MCF 10A (cell line): ENCODE measurements around the gene PTCD2. TPM values are rescaled to one million over a fixed set of nuclear protein-coding genes. Genes with fewer than 3 reads are reported as not detected.

Experiments used
- BruUV-seq: library from RNA; stranded (reverse); fragments of 400-500 nt; replicated peaks from 2 replicates; lab custom pipeline; 2021; lab: Mats Ljungman, UMichigan
- CTCF ChIA-PET: fragments of 300-600 bp; sonication (Branson Sonifier 250); formaldehyde crosslinking; extraction: SDS; loops from one replicate; lab custom pipeline; 2021; ENCODE audit warnings: antibody characterized with exemption, inconsistent platforms; lab: Yijun Ruan, JAX
- POLR2A ChIA-PET: fragments of 300-600, 350-650 bp; sonication (Branson Sonifier 250); formaldehyde crosslinking; extraction: SDS; loops from one replicate; lab custom pipeline; 2020; ENCODE audit warnings: antibody characterized with exemption, inconsistent platforms; lab: Yijun Ruan, JAX
- DNase-seq: peaks from one replicate; pipeline ENCODE4 v3.0.0-alpha.2; 2018; ENCODE audit not compliant: unreplicated experiment
- H3K27ac Mint-ChIP-seq: one replicate; pipeline ENCODE4 v1.8.0; 2022; ENCODE audit warnings: mild to moderate bottlenecking, low read depth, mixed read lengths; ENCODE audit not compliant: unreplicated experiment
- H3K27me3 Mint-ChIP-seq: one replicate; pipeline ENCODE4 v1.8.0; 2022; ENCODE audit warnings: mixed read lengths; ENCODE audit not compliant: insufficient read depth, unreplicated experiment
- H3K36me3 Mint-ChIP-seq: one replicate; pipeline ENCODE4 v1.8.0; 2022; ENCODE audit warnings: mild to moderate bottlenecking, moderate library complexity, mixed read lengths; ENCODE audit not compliant: insufficient read depth, unreplicated experiment
- H3K4me1 Mint-ChIP-seq: one replicate; pipeline ENCODE4 v1.8.0; 2022; ENCODE audit warnings: mixed read lengths; ENCODE audit not compliant: insufficient read depth, unreplicated experiment
- H3K4me3 Mint-ChIP-seq: one replicate; pipeline ENCODE4 v1.8.0; 2022; ENCODE audit warnings: mild to moderate bottlenecking, moderate library complexity, mixed read lengths; ENCODE audit not compliant: unreplicated experiment
- H3K9me3 Mint-ChIP-seq: one replicate; pipeline ENCODE4 v1.8.0; 2022; ENCODE audit warnings: mixed read lengths; ENCODE audit not compliant: unreplicated experiment
- CTCF ChIP-seq: fragments of 200-600 bp; IDR thresholded peaks from one replicate; pipeline ENCODE4 v1.8.0; 2022; ENCODE audit warnings: antibody characterized with exemption, mild to moderate bottlenecking; ENCODE audit not compliant: unreplicated experiment
- intact Hi-C: fragments of 100-400 bp; cut with micrococcal nuclease; formaldehyde crosslinking; loops from 2 replicates; pipeline ENCODE4 v1.14.1; 2022
- total RNA-seq: library from RNA; stranded (reverse); gene quantifications from 2 replicates; pipeline ENCODE4 v1.2.3, GENCODE V29; 2022

The PTCD2 gene
- total RNA-seq, 1 experiment from 2014 or later: 20.3 TPM

GRCh38 chr5:72273547-72273946 lies 46.6 kb upstream of the PTCD2 start:
- no peak for DNase-seq
- Mint-ChIP-seq H3K27me3 (no peaks in the 10 kb centered on the region), H3K27ac (no peak overlapping the region), H3K36me3 (peaks cover 32% of the 10 kb centered on the region), H3K4me3 (no peak overlapping the region), H3K9me3 (peaks cover 12% of the 10 kb centered on the region), H3K4me1 (peaks cover 20% of the 10 kb centered on the region)
- BruUV-seq: no TSS peak
- ChIA-PET CTCF (no interaction called here), POLR2A (interaction anchor here (0.6 to 1.5 kb wide), 2 partner anchors 39 to 55 kb away, joined by 3 read pairs; no protein-coding TSS in a partner anchor)
- intact Hi-C loops: no loop called here
- no peak for TF ChIP-seq CTCF

- peaks cover 39% of the 10 kb centered on the region for H3K36me3 Mint-ChIP-seq
- no peak for TF ChIP-seq CTCF
- BruUV-seq: no TSS peak
- intact Hi-C loops: no loop called here
- H3K9me3 Mint-ChIP-seq: peaks cover 12% of the 10 kb centered on the region
- H3K4me3 Mint-ChIP-seq: no peak overlapping the region
- H3K4me1 Mint-ChIP-seq: peaks cover 12% of the 10 kb centered on the region
- no peak for DNase-seq
- ChIA-PET POLR2A (interaction anchor here (1.4 kb wide), 1 partner anchor 44 kb away, joined by 5 read pairs; the partner anchor contains the start of genes MRPS27 and PTCD2), CTCF (interaction anchor here (0.6 kb wide), 1 partner anchor 302 kb away, joined by 4 read pairs; no protein-coding TSS in a partner anchor)
- peak overlapping the region; percentile 61 for H3K27ac Mint-ChIP-seq
- no peaks in the 10 kb centered on the region for H3K27me3 Mint-ChIP-seq
These were observed 43.9 kb upstream of the PTCD2 start for GRCh38 chr5:72276219-72276752.

GRCh38 chr5:72280581-72281069 lies 39.5 kb upstream of the PTCD2 start:
- CTCF ChIA-PET: interaction anchor here (0.6 to 1.5 kb wide), 8 partner anchors 12 to 496 kb away, joined by 3 to 7 read pairs (median 3); no protein-coding TSS in a partner anchor
- Mint-ChIP-seq H3K4me3 (no peak overlapping the region), H3K27ac (peak overlapping the region; percentile 91), H3K9me3 (peaks cover 10% of the 10 kb centered on the region), H3K27me3 (no peaks in the 10 kb centered on the region), H3K4me1 (peaks cover 43% of the 10 kb centered on the region), H3K36me3 (peaks cover 42% of the 10 kb centered on the region)
- TF ChIP-seq CTCF: peak; percentile 21
- POLR2A ChIA-PET: interaction anchor here (1.0 to 1.2 kb wide), 3 partner anchors 28 to 693 kb away, joined by 3 to 4 read pairs (median 3); partner anchors contain the start of gene MCCC2
- peak; percentile 47 for DNase-seq
- no TSS peak for BruUV-seq
- intact Hi-C loops: no loop called here

- Mint-ChIP-seq H3K4me1 (peaks cover 36% of the 10 kb centered on the region), H3K27me3 (no peaks in the 10 kb centered on the region), H3K36me3 (peaks cover 35% of the 10 kb centered on the region), H3K4me3 (no peak overlapping the region), H3K27ac (peak overlapping the region; percentile 91), H3K9me3 (peaks cover 2% of the 10 kb centered on the region)
- ChIA-PET CTCF (interaction anchor here (1.0 to 1.9 kb wide), 3 partner anchors 26 to 108 kb away, joined by 3 to 6 read pairs (median 5); no protein-coding TSS in a partner anchor), POLR2A (interaction anchor here (1.2 to 2.4 kb wide), 2 partner anchors 27 to 694 kb away, joined by 3 to 9 read pairs; partner anchors contain the start of gene MCCC2)
- TF ChIP-seq CTCF: no peak
- no TSS peak for BruUV-seq
- intact Hi-C loops: no loop called here
- DNase-seq: no peak
These were observed 38.8 kb upstream of the PTCD2 start for GRCh38 chr5:72281430-72281763.
